DOHH2 (cell line): ENCODE data around the gene EHD2.

Experiments
- H3F3A ChIP-seq: fragments of 200-600 bp; sonication (generic), shearing (Covaris generic); 2 replicates; pipeline ENCODE4 v1.6.0; 2016; ENCODE audit warnings: antibody characterized with exemption, mild to moderate bottlenecking; ENCODE audit not compliant: control insufficient read depth, insufficient read depth
- H3K27ac ChIP-seq: fragments of 200-600 bp; sonication (generic); 2 replicates; pipeline ENCODE4 v1.5.1; 2014; ENCODE audit warnings: low read depth, mild to moderate bottlenecking, low read length, moderate library complexity
- H3K27me3 ChIP-seq: fragments of 200-600 bp; sonication (generic); 2 replicates; pipeline ENCODE4 v1.6.1; 2014; ENCODE audit warnings: mild to moderate bottlenecking, low read length, mixed read lengths; ENCODE audit not compliant: control insufficient read depth
- H3K36me3 ChIP-seq: fragments of 200-600 bp; sonication (generic); 2 replicates; pipeline ENCODE4 v1.6.1; 2014; ENCODE audit warnings: mild to moderate bottlenecking, low read length, moderate library complexity, mixed read lengths; ENCODE audit not compliant: control insufficient read depth
- H3K4me1 ChIP-seq: fragments of 200-600 bp; sonication (generic); 2 replicates; pipeline ENCODE4 v1.6.1; 2014; ENCODE audit warnings: mild to moderate bottlenecking, low read length, mixed read lengths; ENCODE audit not compliant: control insufficient read depth
- H3K4me2 ChIP-seq: fragments of 200-600 bp; sonication (generic); 2 replicates; pipeline ENCODE4 v1.6.0; 2014; ENCODE audit warnings: mild to moderate bottlenecking, low read length, moderate library complexity
- H3K4me3 ChIP-seq: fragments of 200-600 bp; sonication (generic); 2 replicates; pipeline ENCODE4 v1.5.1; 2014; ENCODE audit warnings: mild to moderate bottlenecking, low read length, mixed read lengths
- H3K79me2 ChIP-seq: fragments of 200-600 bp; sonication (generic); 2 replicates; pipeline ENCODE4 v1.6.1; 2014; ENCODE audit warnings: mild to moderate bottlenecking, low read length, mixed read lengths; ENCODE audit not compliant: control insufficient read depth
- H3K9me2 ChIP-seq: fragments of 200-600 bp; sonication (generic); replicated peaks from 2 replicates; pipeline ENCODE4 v1.6.1; 2014; ENCODE audit warnings: mild to moderate bottlenecking, low read length, mixed read lengths; ENCODE audit not compliant: control insufficient read depth
- H3K9me3 ChIP-seq: fragments of 200-600 bp; sonication (generic); 2 replicates; pipeline ENCODE4 v1.6.1; 2014; ENCODE audit warnings: antibody characterized with exemption, low read length, mixed read lengths; ENCODE audit not compliant: control insufficient read depth, insufficient read depth
- H4K20me1 ChIP-seq: fragments of 200-600 bp; sonication (generic); 2 replicates; pipeline ENCODE4 v1.6.0; 2014; ENCODE audit warnings: low read depth, mild to moderate bottlenecking, antibody characterized with exemption, low read length, moderate library complexity; ENCODE audit not compliant: control insufficient read depth, insufficient read depth
- CTCF ChIP-seq: fragments of 200-600 bp; sonication (generic); IDR thresholded peaks from one replicate; pipeline ENCODE4 v1.5.1; 2014; ENCODE audit warnings: antibody characterized with exemption, mild to moderate bottlenecking, low read depth, low read length; ENCODE audit not compliant: poor library complexity, severe bottlenecking
- EZH2phosphoT487 ChIP-seq: fragments of 200-600 bp; sonication (generic); IDR thresholded peaks from 2 replicates; pipeline ENCODE4 v1.6.1; 2017; ENCODE audit warnings: borderline replicate concordance, mild to moderate bottlenecking, antibody characterized with exemption, low read length, moderate library complexity, mixed read lengths

Gene EHD2

GRCh38 chr19:47670736-47671135 lies 42.5 kb upstream of the EHD2 start:
- Histone ChIP-seq H3K9me2 (no peaks in the 10 kb centered on the region), H3K4me1 (no peaks in the 10 kb centered on the region), H3K36me3 (no peaks in the 10 kb centered on the region; the same call in 1 of the 2 replicates), H3F3A (no peaks in the 10 kb centered on the region), H3K4me2 (no peak overlapping the region), H3K27me3 (no peaks in the 10 kb centered on the region), H3K9me3 (no peaks in the 10 kb centered on the region), H3K27ac (no peak overlapping the region), H4K20me1 (no peaks in the 10 kb centered on the region), H3K79me2 (peaks cover 12% of the 10 kb centered on the region), H3K4me3 (no peak overlapping the region)
- TF ChIP-seq CTCF (no peak), EZH2phosphoT487 (no peak)

- TF ChIP-seq EZH2phosphoT487 (no peak), CTCF (no peak)
- Histone ChIP-seq H3K4me2 (no peak overlapping the region), H3K79me2 (peaks cover 9% of the 10 kb centered on the region; the same call in 1 of the 2 replicates), H3K4me3 (no peak overlapping the region), H3K36me3 (no peaks in the 10 kb centered on the region; the same call in 1 of the 2 replicates), H4K20me1 (no peaks in the 10 kb centered on the region), H3K4me1 (no peaks in the 10 kb centered on the region), H3F3A (no peaks in the 10 kb centered on the region), H3K27ac (no peak overlapping the region), H3K9me3 (no peaks in the 10 kb centered on the region), H3K27me3 (no peaks in the 10 kb centered on the region), H3K9me2 (no peaks in the 10 kb centered on the region)
These were observed 41.7 kb upstream of the EHD2 start for GRCh38 chr19:47671499-47671898.

- Histone ChIP-seq H3K4me2 (no peak overlapping the region), H3K79me2 (peaks cover 4% of the 10 kb centered on the region; the same call in 1 of the 2 replicates), H3K9me2 (no peaks in the 10 kb centered on the region), H3K4me1 (no peaks in the 10 kb centered on the region), H3K27ac (no peak overlapping the region), H3K4me3 (no peak overlapping the region), H3K27me3 (no peaks in the 10 kb centered on the region), H3K36me3 (peaks cover 6% of the 10 kb centered on the region), H4K20me1 (no peaks in the 10 kb centered on the region), H3F3A (no peaks in the 10 kb centered on the region), H3K9me3 (no peaks in the 10 kb centered on the region)
- TF ChIP-seq EZH2phosphoT487 = no peak
- no peak for TF ChIP-seq CTCF
These were observed 39.8 kb upstream of the EHD2 start for GRCh38 chr19:47673426-47673825.

GRCh38 chr19:47674548-47674947 lies 38.7 kb upstream of the EHD2 start:
- Histone ChIP-seq H3K27me3 (no peaks in the 10 kb centered on the region), H3K4me3 (no peak overlapping the region), H3K27ac (no peak overlapping the region), H3K9me2 (no peaks in the 10 kb centered on the region), H3K79me2 (0 out of 2 replicates have a peak, but pooled peaks cover 4% of the 10 kb centered on the region), H3F3A (no peaks in the 10 kb centered on the region), H3K9me3 (no peaks in the 10 kb centered on the region), H3K36me3 (peaks cover 6% of the 10 kb centered on the region), H3K4me2 (no peak overlapping the region), H4K20me1 (no peaks in the 10 kb centered on the region), H3K4me1 (no peaks in the 10 kb centered on the region)
- TF ChIP-seq CTCF (no peak), EZH2phosphoT487 (no peak)
